ENCODE measurements around the gene TBC1D5. TPM values are rescaled to one million over a fixed set of nuclear protein-coding genes. Genes with fewer than 3 reads are reported as not detected.

Gene TBC1D5
- total RNA-seq, 1 experiment from 2014 or later, result 33.9 TPM

- TF ChIP-seq REST (IDR thresholded peaks at IDR 0.05; ENCODE audit: low read depth) (no peak), RAD21 (IDR thresholded peaks at IDR 0.05; ENCODE audit: low read depth) (no peak), SIN3A (IDR thresholded peaks at IDR 0.05; ENCODE audit: low read depth) (no peak)
These were observed 560.3 kb downstream of the TBC1D5 start (continued) for GRCh38 chr3:17182166-17182565.

- no peaks in the 10 kb centered on the region for H3K9me3 ChIP-seq (ENCODE audit: control insufficient read depth in 1 of 2, insufficient read depth in 1 of 2, low read depth in 1 of 2, low read length in 2 of 2)
- H3K9me2 ChIP-seq (ENCODE audit: insufficient read depth), result no peaks in the 10 kb centered on the region
- H3K9ac ChIP-seq (ENCODE audit: low read length), result no peak overlapping the region
- no peaks in the 10 kb centered on the region for H3K36me3 ChIP-seq (ENCODE audit: control insufficient read depth in 1 of 2, insufficient read depth in 2 of 2, low read length in 2 of 2)
- CTCF ChIA-PET, result no interaction called here
- RAD21 ChIA-PET (ENCODE audit: low non-redundant PET in 1 of 2, low total read pairs in 2 of 2, uncharacterized antibody in 2 of 2, unreplicated experiment in 2 of 2), result interaction anchor here in 1 of 2 experiments (0.6 kb wide), 1 partner anchor 26 kb away, joined by 3 read pairs; no protein-coding TSS in a partner anchor
- H3K4me1 ChIP-seq (ENCODE audit: control insufficient read depth in 1 of 2, insufficient read depth in 2 of 2, low read length in 2 of 2), result peaks cover 3 to 17% of the 10 kb centered on the region in 2 experiments; a peak in 3 of 4 replicates
- no peaks in the 10 kb centered on the region for H3K79me2 ChIP-seq (ENCODE audit: insufficient read depth, low read length)
- BruUV-seq (replicated peaks), result no TSS peak
- TF ChIP-seq TCF7L2 (IDR thresholded peaks at IDR 0.05; ENCODE audit: borderline replicate concordance, extremely low read depth, insufficient read depth, insufficient read length) (no peak), ZFX (IDR thresholded peaks at IDR 0.05) (no peak), EZH2phosphoT487 (IDR thresholded peaks at IDR 0.05; ENCODE audit: borderline replicate concordance) (no peak)
- intact Hi-C loops (cut with micrococcal nuclease), result no loop called here
- no peak overlapping the region for H3K4me3 ChIP-seq (replicated peaks in 1 of 2; ENCODE audit: low read depth in 1 of 2, low read length in 2 of 2)
- ATAC-seq, result no peak
- no peak overlapping the region for H3K27ac ChIP-seq (ENCODE audit: low read depth, low read length)
- H3K27me3 ChIP-seq (ENCODE audit: insufficient read depth, low read length), result no peaks in the 10 kb centered on the region
- H4K20me1 ChIP-seq (ENCODE audit: insufficient read depth), result no peaks in the 10 kb centered on the region
- DNase-seq (ENCODE audit: low read depth, low spot score), result no peak
- no peak overlapping the region for H2AFZ ChIP-seq (ENCODE audit: low read depth, low read length, poor library complexity, severe bottlenecking)
- no peak overlapping the region for H3K4me2 ChIP-seq (ENCODE audit: low read length)
- POLR2A ChIA-PET, result no interaction called here
These were observed 561.0 kb downstream of the TBC1D5 start for GRCh38 chr3:17181413-17181907.

Measured in HCT116 (cell line).